ENCODE measurements around the gene BCL7C. TPM values are rescaled to one million over a fixed set of nuclear protein-coding genes. Genes with fewer than 3 reads are reported as not detected.

The BCL7C gene
- total RNA-seq, 1 experiment from 2014 or later = 66.9 TPM

- POLR2A ChIA-PET (ENCODE audit: unreplicated experiment) = interaction anchor here (0.8 kb wide), 1 partner anchor 335 kb away, joined by 3 read pairs; the partner anchor contains the start of gene ZNF688
- H3K27me3 ChIP-seq (ENCODE audit: insufficient read depth, low read depth) = no peaks in the 10 kb centered on the region
- BruUV-seq (replicated peaks) = no TSS peak
These were observed 13.2 kb upstream of the BCL7C start for GRCh38 chr16:30907064-30907463.

GRCh38 chr16:30904114-30904780 lies 10.4 kb upstream of the BCL7C start:
- Histone ChIP-seq H3K4me3 (no peak overlapping the region), H3K27me3 (ENCODE audit: insufficient read depth, low read depth) (no peaks in the 10 kb centered on the region), H3K9me2 (ENCODE audit: insufficient read depth) (no peaks in the 10 kb centered on the region), H2AFZ (no peak overlapping the region), H3F3A (ENCODE audit: insufficient read depth, low read depth) (peaks cover 39% of the 10 kb centered on the region; the same call in 1 of the 2 replicates), H3K4me2 (no peak overlapping the region), H3K79me2 (ENCODE audit: low read depth) (no peaks in the 10 kb centered on the region), H3K36me3 (ENCODE audit: low read depth) (no peaks in the 10 kb centered on the region), H3K4me1 (replicated peaks; ENCODE audit: insufficient read depth) (0 out of 2 replicates have a peak, but pooled peaks cover 12% of the 10 kb centered on the region), H3K27ac (no peak overlapping the region), H4K20me1 (ENCODE audit: insufficient read depth) (no peaks in the 10 kb centered on the region), H3K9me3 (ENCODE audit: insufficient read depth, low read depth) (no peaks in the 10 kb centered on the region)
- intact Hi-C loops (cut with micrococcal nuclease; ENCODE audit: unreplicated experiment) = no loop called here
- POLR2A ChIA-PET (ENCODE audit: unreplicated experiment) = interaction anchor here (0.7 kb wide), 1 partner anchor 31 kb away, joined by 7 read pairs; no protein-coding TSS in a partner anchor
- TF ChIP-seq EZH2 (IDR thresholded peaks at IDR 0.05; ENCODE audit: low read depth) = no peak
- TF ChIP-seq, protein P1, sequence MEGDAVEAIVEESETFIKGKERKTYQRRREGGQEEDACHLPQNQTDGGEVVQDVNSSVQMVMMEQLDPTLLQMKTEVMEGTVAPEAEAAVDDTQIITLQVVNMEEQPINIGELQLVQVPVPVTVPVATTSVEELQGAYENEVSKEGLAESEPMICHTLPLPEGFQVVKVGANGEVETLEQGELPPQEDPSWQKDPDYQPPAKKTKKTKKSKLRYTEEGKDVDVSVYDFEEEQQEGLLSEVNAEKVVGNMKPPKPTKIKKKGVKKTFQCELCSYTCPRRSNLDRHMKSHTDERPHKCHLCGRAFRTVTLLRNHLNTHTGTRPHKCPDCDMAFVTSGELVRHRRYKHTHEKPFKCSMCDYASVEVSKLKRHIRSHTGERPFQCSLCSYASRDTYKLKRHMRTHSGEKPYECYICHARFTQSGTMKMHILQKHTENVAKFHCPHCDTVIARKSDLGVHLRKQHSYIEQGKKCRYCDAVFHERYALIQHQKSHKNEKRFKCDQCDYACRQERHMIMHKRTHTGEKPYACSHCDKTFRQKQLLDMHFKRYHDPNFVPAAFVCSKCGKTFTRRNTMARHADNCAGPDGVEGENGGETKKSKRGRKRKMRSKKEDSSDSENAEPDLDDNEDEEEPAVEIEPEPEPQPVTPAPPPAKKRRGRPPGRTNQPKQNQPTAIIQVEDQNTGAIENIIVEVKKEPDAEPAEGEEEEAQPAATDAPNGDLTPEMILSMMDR (conservative IDR thresholded peaks at IDR 0.05) = no peak
- no TSS peak for BruUV-seq (replicated peaks)
- DNase-seq = no peak
- CTCF ChIA-PET = no interaction called here

More at GRCh38 chr16:30907064-30907463, 13.2 kb upstream of the BCL7C start:
- no peaks in the 10 kb centered on the region for H3K9me3 ChIP-seq (ENCODE audit: insufficient read depth, low read depth)
- no peak overlapping the region for H2AFZ ChIP-seq
- TF ChIP-seq EZH2 (IDR thresholded peaks at IDR 0.05; ENCODE audit: low read depth) = no peak
- TF ChIP-seq, protein P1 (conservative IDR thresholded peaks at IDR 0.05) = no peak
- H3K4me2 ChIP-seq = no peak overlapping the region
- H3K9me2 ChIP-seq (ENCODE audit: insufficient read depth) = no peaks in the 10 kb centered on the region
- no peaks in the 10 kb centered on the region for H4K20me1 ChIP-seq (ENCODE audit: insufficient read depth)
- H3K4me3 ChIP-seq = no peak overlapping the region
- H3F3A ChIP-seq (ENCODE audit: insufficient read depth, low read depth) = peaks cover 31% of the 10 kb centered on the region; the same call in 1 of the 2 replicates
- H3K36me3 ChIP-seq (ENCODE audit: low read depth) = no peaks in the 10 kb centered on the region
- H3K27ac ChIP-seq = no peak overlapping the region
- H3K4me1 ChIP-seq (replicated peaks; ENCODE audit: insufficient read depth) = 0 out of 2 replicates have a peak, but pooled peaks cover 6% of the 10 kb centered on the region
- no peaks in the 10 kb centered on the region for H3K79me2 ChIP-seq (ENCODE audit: low read depth)
- no peak for DNase-seq
- intact Hi-C loops (cut with micrococcal nuclease; ENCODE audit: unreplicated experiment) = no loop called here
- CTCF ChIA-PET = no interaction called here

GRCh38 chr16:30903596-30903995 lies 9.7 kb upstream of the BCL7C start:
- no peak overlapping the region for H3K27ac ChIP-seq
- no peak overlapping the region for H3K4me2 ChIP-seq
- no TSS peak for BruUV-seq (replicated peaks)
- intact Hi-C loops (cut with micrococcal nuclease; ENCODE audit: unreplicated experiment) = loop anchor here (2.0 kb wide), 1 partner anchor 17 kb away; no protein-coding TSS in a partner anchor
- peaks cover 39% of the 10 kb centered on the region; the same call in 1 of the 2 replicates for H3F3A ChIP-seq (ENCODE audit: insufficient read depth, low read depth)
- H3K4me3 ChIP-seq = no peak overlapping the region
- no peak for DNase-seq
- ChIA-PET POLR2A (ENCODE audit: unreplicated experiment) (no interaction called here), CTCF (no interaction called here)
- H4K20me1 ChIP-seq (ENCODE audit: insufficient read depth) = no peaks in the 10 kb centered on the region
- H3K9me2 ChIP-seq (ENCODE audit: insufficient read depth) = no peaks in the 10 kb centered on the region
- H3K36me3 ChIP-seq (ENCODE audit: low read depth) = no peaks in the 10 kb centered on the region
- TF ChIP-seq, protein P1 (conservative IDR thresholded peaks at IDR 0.05) = no peak
- no peak for TF ChIP-seq EZH2 (IDR thresholded peaks at IDR 0.05; ENCODE audit: low read depth)
- no peaks in the 10 kb centered on the region for H3K9me3 ChIP-seq (ENCODE audit: insufficient read depth, low read depth)
- H3K79me2 ChIP-seq (ENCODE audit: low read depth) = no peaks in the 10 kb centered on the region
- H2AFZ ChIP-seq = no peak overlapping the region
- no peaks in the 10 kb centered on the region for H3K27me3 ChIP-seq (ENCODE audit: insufficient read depth, low read depth)
- 0 out of 2 replicates have a peak, but pooled peaks cover 12% of the 10 kb centered on the region for H3K4me1 ChIP-seq (replicated peaks; ENCODE audit: insufficient read depth)

Measured in PC-9 (cell line).